ENCODE data around the gene GPR84.

DNA sequence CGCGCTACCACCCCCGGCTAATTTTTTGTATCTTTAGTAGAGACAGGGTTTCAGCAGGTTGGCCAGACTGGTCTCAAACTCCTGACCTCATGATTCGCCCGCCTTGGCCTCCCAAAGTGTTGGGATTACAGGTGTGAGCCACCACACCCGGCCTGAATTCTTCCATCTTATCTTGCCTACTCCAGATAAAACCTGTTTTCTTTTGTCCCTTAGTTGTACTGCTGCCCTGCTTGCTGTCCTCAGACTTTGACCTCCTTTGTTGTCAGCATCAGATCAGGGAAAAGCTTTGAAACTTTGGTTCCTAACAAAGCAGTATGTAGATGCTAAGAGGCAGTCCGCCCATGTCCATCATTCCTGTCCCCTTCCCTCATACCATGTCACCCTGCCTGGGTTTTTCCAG, 23.4 kb downstream of the GPR84 start:
- TF ChIP-seq POLR2A (IDR thresholded peaks at IDR 0.05; ENCODE audit: low read depth, low read length) (no peak), GATA2 (IDR thresholded peaks at IDR 0.05; ENCODE audit: insufficient read depth, insufficient read length, low read depth, low read length) (no peak)

All from endothelial cell of umbilical vein (primary cell).